K562 (cell line): ENCODE data around the gene EHBP1. TPM values are rescaled to one million over a fixed set of nuclear protein-coding genes. Genes with fewer than 3 reads are reported as not detected.
A peak's percentile ranks its signal among the peaks of the same experiment; 100 is the strongest.

Experiments used
- ASH1L ChIP-seq: fragments of 450-650 bp; IDR thresholded peaks from 2 replicates; pipeline ENCODE4 v1.6.1; 2018; ENCODE audit warnings: borderline replicate concordance, mild to moderate bottlenecking, low read depth; ENCODE audit not compliant: partially characterized antibody
- BCOR ChIP-seq: fragments of 450-650 bp; IDR thresholded peaks from 2 replicates; pipeline ENCODE4 v1.6.1; 2016
- BHLHE40 ChIP-seq: IDR thresholded peaks from 2 replicates; pipeline ENCODE4 v1.6.1; 2011; ENCODE audit warnings: low read length, improper control_type of control experiment
- CBFA2T3 ChIP-seq: fragments of 450-650 bp; IDR thresholded peaks from 2 replicates; pipeline ENCODE4 v1.6.1; 2017
- CTCF ChIP-seq, 3 experiments: IDR thresholded peaks in 2 of 3; conservative IDR thresholded peaks in 1 of 3; 2 replicates each; pipeline ENCODE4 v1.5.1; 2011 to 2012; ENCODE audit warnings: low read length in 3 of 3, mild to moderate bottlenecking in 3 of 3, control low read depth in 2 of 3, improper control_type of control experiment in 1 of 3, inconsistent platforms in 1 of 3, low read depth in 1 of 3, mixed read lengths in 1 of 3, moderate library complexity in 1 of 3; ENCODE audit not compliant: insufficient read depth in 2 of 3
- EWSR1 ChIP-seq: fragments of 450-650 bp; IDR thresholded peaks from 2 replicates; pipeline ENCODE4 v1.6.1; 2018; ENCODE audit warnings: borderline replicate concordance, mild to moderate bottlenecking, low read depth, moderate library complexity; ENCODE audit not compliant: partially characterized antibody
- FOSL1 ChIP-seq: fragments of 200-800 bp; sonication (Bioruptor generic); conservative IDR thresholded peaks from 2 replicates; pipeline ENCODE4 v1.6.1; 2016; ENCODE audit warnings: missing genetic modification characterization, missing compliant biosample characterization
- HBP1 ChIP-seq: fragments of 450-650 bp; formaldehyde crosslinking; IDR thresholded peaks from 2 replicates; pipeline ENCODE4 v1.4.0; 2022; ENCODE audit warnings: missing genetic modification characterization
- HDAC1 ChIP-seq, 2 experiments: fragments of 450-650 bp; IDR thresholded peaks; 2 replicates each; pipeline ENCODE4 v1.6.1; 2016 to 2017; ENCODE audit warnings: inconsistent platforms in 1 of 2, mild to moderate bottlenecking in 1 of 2, moderate library complexity in 1 of 2
- HINFP ChIP-seq: fragments of 450-650 bp; conservative IDR thresholded peaks from 2 replicates; pipeline ENCODE4 v1.6.1; 2016; ENCODE audit warnings: missing genetic modification characterization, low read depth, mild to moderate bottlenecking, control low read depth, missing compliant biosample characterization
- HSF4 ChIP-seq: fragments of 250-450 bp; sonication (Bioruptor Pico); IDR thresholded peaks from 2 replicates; pipeline ENCODE4 v2.1.2; 2022; ENCODE audit warnings: mild to moderate bottlenecking, moderate library complexity, borderline replicate concordance
- JUNB ChIP-seq: fragments of 450-650 bp; formaldehyde crosslinking; conservative IDR thresholded peaks from 2 replicates; pipeline ENCODE4 v1.4.0; 2020; ENCODE audit warnings: mild to moderate bottlenecking
- KLF16 ChIP-seq: IDR thresholded peaks from 2 replicates; pipeline ENCODE4 v1.6.1; 2016; ENCODE audit warnings: antibody characterized with exemption
- NR2C1 ChIP-seq, 2 experiments: fragments of 450-650 bp; IDR thresholded peaks; 2 replicates each; pipeline ENCODE4 v1.6.1; 2017; ENCODE audit warnings: mild to moderate bottlenecking in 2 of 2, antibody characterized with exemption in 1 of 2, inconsistent platforms in 1 of 2, missing compliant biosample characterization in 1 of 2, missing genetic modification characterization in 1 of 2
- PML ChIP-seq: IDR thresholded peaks from 2 replicates; pipeline ENCODE4 v1.6.1; 2012; ENCODE audit warnings: low read length, inconsistent platforms
- SMARCA5 ChIP-seq: fragments of 450-650 bp; IDR thresholded peaks from 2 replicates; pipeline ENCODE4 v1.6.1; 2016
- SMARCE1 ChIP-seq: fragments of 450-650 bp; IDR thresholded peaks from 2 replicates; pipeline ENCODE4 v1.7.1; 2016; ENCODE audit warnings: mild to moderate bottlenecking
- TGIF2 ChIP-seq: sonication (generic); formaldehyde crosslinking; IDR thresholded peaks from 2 replicates; pipeline ENCODE4 v1.8.1; 2022; ENCODE audit warnings: mild to moderate bottlenecking, missing genetic modification reagents, moderate library complexity
- TOE1 ChIP-seq, 2 experiments: fragments of 450-650 bp in 1 of 2; sonication (generic) in 1 of 2; formaldehyde crosslinking in 1 of 2; IDR thresholded peaks; 2 replicates each; pipeline versions ENCODE4 v1.7.1 to v1.8.0; 2016 to 2022; ENCODE audit warnings: borderline replicate concordance in 2 of 2, mild to moderate bottlenecking in 2 of 2, antibody characterized with exemption in 1 of 2, inconsistent platforms in 1 of 2, low read depth in 1 of 2, missing genetic modification reagents in 1 of 2, moderate library complexity in 1 of 2
- U2AF2 ChIP-seq: fragments of 200-400 bp; formaldehyde crosslinking; optimal IDR thresholded peaks from 2 replicates; pipeline ENCODE3; 2017; ENCODE audit warnings: low read depth, mild to moderate bottlenecking, low read length
- ZNF316 ChIP-seq: fragments of 450-650 bp; IDR thresholded peaks from 2 replicates; pipeline ENCODE4 v1.6.1; 2016
- ZNF41 ChIP-seq: fragments of 250-450 bp; sonication (Bioruptor Pico); conservative IDR thresholded peaks from 2 replicates; pipeline ENCODE4 v1.4.0; 2020; ENCODE audit warnings: mild to moderate bottlenecking
- ZNF699 ChIP-seq: fragments of 250-450 bp; sonication (Bioruptor Pico); IDR thresholded peaks from 2 replicates; pipeline ENCODE4 v1.8.0; 2021; ENCODE audit warnings: mild to moderate bottlenecking, moderate library complexity; ENCODE audit not compliant: insufficient replicate concordance
- polyA plus RNA-seq, 8 experiments: library from polyadenylated mRNA; depleted of rRNA in 4 of 8; stranded (reverse) in 5 of 8; unstranded in 3 of 8; fragments of >200 nt; fragmentation: Nextera tagmentation in 2 of 8; fragmentation: Illumina TruSeq in 1 of 8; extraction: Ambion mirVana in 2 of 8; extraction: Trizol in 1 of 8; gene quantifications; 2 replicates each; pipeline versions ENCODE4 v1.2.1 to v1.2.3, GENCODE V29; 2011 to 2014; ENCODE audit warnings: inconsistent platforms in 1 of 8, missing spikeins in 1 of 8
- total RNA-seq, 7 experiments: library from RNA; depleted of rRNA in 6 of 7; stranded (reverse); fragments of >200 nt in 6 of 7; fragmentation: Illumina TruSeq in 2 of 7; extraction: Trizol in 2 of 7; gene quantifications; 2 replicates each; pipeline versions ENCODE4 v1.2.1 to v1.2.3, GENCODE V29; 2011 to 2021; ENCODE audit warnings: low replicate concordance in 1 of 7

The EHBP1 gene
- total and polyA plus RNA-seq, 9 of the 15 experiments (the other 6 are each of a cell fraction or from before 2014, with no cell fraction given): 8.9 to 26.6 (median 19.3) TPM

GRCh38 chr2:62774555-62775366, 69.2 kb downstream of the EHBP1 start (continued):
- TF ChIP-seq TGIF2 (CRISPR knock-in tag): no peak
- peak; percentile 89; the same call in 1 of the 2 replicates for TF ChIP-seq SMARCA5
- TF ChIP-seq BHLHE40: peak; percentile 15; the same call in 1 of the 2 replicates
- TF ChIP-seq PML: no peak
- TF ChIP-seq HINFP: no peak
- no peak for TF ChIP-seq EWSR1
- TF ChIP-seq U2AF2: no peak
- peak; percentile 49 for TF ChIP-seq CBFA2T3
- no peak for TF ChIP-seq JUNB (CRISPR knock-in tag)
- TF ChIP-seq HDAC1 (IDR thresholded peaks at IDR 0.05): peak in 1 of 2 experiments; percentile 49; a peak in 2 of 4 replicates
- TF ChIP-seq HBP1 (CRISPR knock-in tag): no peak
- TF ChIP-seq ZNF699: no peak
- TF ChIP-seq KLF16: 0 out of 2 replicates have a peak, but pooled peaks have one; percentile 4
- no peak for TF ChIP-seq TOE1 (IDR thresholded peaks at IDR 0.05; ENCODE audit: borderline replicate concordance)
- no peak for TF ChIP-seq TOE1 (CRISPR knock-in tag; IDR thresholded peaks at IDR 0.05; ENCODE audit: borderline replicate concordance, low read depth)
- peak; percentile 87 for TF ChIP-seq BCOR
- no peak for TF ChIP-seq HSF4
- peak; percentile 97 for TF ChIP-seq ZNF316
- no peak for TF ChIP-seq ASH1L
- TF ChIP-seq SMARCE1: 0 out of 2 replicates have a peak, but pooled peaks have one; percentile 54
- TF ChIP-seq CTCF (IDR thresholded peaks at IDR 0.05 in 2 of 3, conservative IDR thresholded peaks at IDR 0.05 in 1 of 3; ENCODE audit: insufficient read depth in 2 of 3, low read depth in 1 of 3, low read length in 3 of 3): peak; percentile 41 to 76 (median 49); a peak in 3 of 6 replicates
- peak; percentile 80 for TF ChIP-seq FOSL1 (tag)
- no peak for TF ChIP-seq ZNF41 (CRISPR knock-in tag)
- no peak for TF ChIP-seq NR2C1 (IDR thresholded peaks at IDR 0.05)
- peak; percentile 52; the same call in 1 of the 2 replicates for TF ChIP-seq NR2C1 (tag; IDR thresholded peaks at IDR 0.05)
